Adrenal gland (tissue), 5 donors: ENCODE data around the gene WWTR1.

Experiments
- POLR2A ChIP-seq, 2 donors: fragments of 450-650 bp; IDR thresholded peaks; one replicate each; pipeline ENCODE4 v1.6.1; 2017; ENCODE audit warnings: antibody characterized with exemption in 2 of 2, mild to moderate bottlenecking in 2 of 2, moderate library complexity in 1 of 2
- TF ChIP-seq, protein P1 (sequence below), 6 experiments: fragments of 450-650 bp in 4 of 6; fragments of 200-600 bp in 2 of 6; sonication (generic) in 1 of 6; IDR thresholded peaks; 1 replicate in 5 of 6; 2 replicates in 1 of 6; pipeline versions ENCODE4 v1.5.1 to v1.8.0; 2016 to 2021; ENCODE audit warnings: antibody characterized with exemption in 6 of 6, mild to moderate bottlenecking in 2 of 6, moderate library complexity in 1 of 6
- donor health status: DM: no; HTN: no; CAD: no.

DNA sequence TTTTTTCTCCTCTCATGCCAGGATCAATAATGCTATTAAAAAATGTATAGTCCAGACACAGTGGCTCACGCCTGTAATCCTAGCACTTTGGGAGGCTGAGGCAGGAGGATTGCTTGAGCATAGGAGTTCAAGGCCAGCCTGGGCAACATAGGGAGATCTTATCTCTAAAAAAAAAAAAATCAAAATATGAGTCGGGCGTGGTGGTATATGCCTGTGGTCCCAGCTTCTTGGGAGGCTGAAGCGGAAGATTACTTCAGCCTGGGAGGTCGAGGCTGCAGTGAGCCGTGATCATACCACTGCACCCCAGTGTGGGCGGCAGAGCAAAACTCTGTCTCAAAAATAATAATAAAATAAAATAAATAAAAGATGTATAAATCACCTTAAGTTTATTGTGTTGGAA, 75.4 kb downstream of the WWTR1 start:
- TF ChIP-seq, protein P1, sequence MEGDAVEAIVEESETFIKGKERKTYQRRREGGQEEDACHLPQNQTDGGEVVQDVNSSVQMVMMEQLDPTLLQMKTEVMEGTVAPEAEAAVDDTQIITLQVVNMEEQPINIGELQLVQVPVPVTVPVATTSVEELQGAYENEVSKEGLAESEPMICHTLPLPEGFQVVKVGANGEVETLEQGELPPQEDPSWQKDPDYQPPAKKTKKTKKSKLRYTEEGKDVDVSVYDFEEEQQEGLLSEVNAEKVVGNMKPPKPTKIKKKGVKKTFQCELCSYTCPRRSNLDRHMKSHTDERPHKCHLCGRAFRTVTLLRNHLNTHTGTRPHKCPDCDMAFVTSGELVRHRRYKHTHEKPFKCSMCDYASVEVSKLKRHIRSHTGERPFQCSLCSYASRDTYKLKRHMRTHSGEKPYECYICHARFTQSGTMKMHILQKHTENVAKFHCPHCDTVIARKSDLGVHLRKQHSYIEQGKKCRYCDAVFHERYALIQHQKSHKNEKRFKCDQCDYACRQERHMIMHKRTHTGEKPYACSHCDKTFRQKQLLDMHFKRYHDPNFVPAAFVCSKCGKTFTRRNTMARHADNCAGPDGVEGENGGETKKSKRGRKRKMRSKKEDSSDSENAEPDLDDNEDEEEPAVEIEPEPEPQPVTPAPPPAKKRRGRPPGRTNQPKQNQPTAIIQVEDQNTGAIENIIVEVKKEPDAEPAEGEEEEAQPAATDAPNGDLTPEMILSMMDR (IDR thresholded peaks at IDR 0.05) = no peak
- no peak for TF ChIP-seq POLR2A (IDR thresholded peaks at IDR 0.05)
